C4-2B (cell line): ENCODE results near the gene MAGEF1.

Experiments used
- H3K27ac ChIP-seq: fragments of 450-650 bp; 2 replicates; pipeline ENCODE4 v1.5.1; 2017
- CTCF ChIP-seq: fragments of 450-650 bp; conservative IDR thresholded peaks from 2 replicates; pipeline ENCODE4 v1.5.1; 2017; ENCODE audit warnings: mild to moderate bottlenecking
- ZFX ChIP-seq: fragments of 450-650 bp; IDR thresholded peaks from 2 replicates; pipeline ENCODE4 v1.6.1; 2017

Gene MAGEF1

GRCh38 chr3:184741259-184741556, 29.3 kb upstream of the MAGEF1 start:
- no peak overlapping the region for H3K27ac ChIP-seq
- TF ChIP-seq CTCF (no peak), ZFX (no peak)

GRCh38 chr3:184740509-184741258, 28.8 kb upstream of the MAGEF1 start:
- no peak overlapping the region for H3K27ac ChIP-seq
- TF ChIP-seq ZFX (no peak), CTCF (no peak)

- TF ChIP-seq CTCF (no peak), ZFX (no peak)
- no peak overlapping the region for H3K27ac ChIP-seq
Measured at GRCh38 chr3:184739594-184740505, 28.0 kb upstream of the MAGEF1 start.

- TF ChIP-seq CTCF (no peak), ZFX (no peak)
- no peak overlapping the region for H3K27ac ChIP-seq
Measured at GRCh38 chr3:184738982-184739381, 27.1 kb upstream of the MAGEF1 start.

GRCh38 chr3:184738506-184738890, 26.6 kb upstream of the MAGEF1 start:
- H3K27ac ChIP-seq: no peak overlapping the region
- TF ChIP-seq ZFX: no peak
- no peak for TF ChIP-seq CTCF

- H3K27ac ChIP-seq: no peak overlapping the region
- no peak for TF ChIP-seq CTCF
Measured at GRCh38 chr3:184737641-184738505, 26.0 kb upstream of the MAGEF1 start.
